GM19239 (cell line): ENCODE data around the gene CDV3.

Experiments
- DNase-seq: peaks from one replicate; pipeline ENCODE4 v3.0.0; 2011; ENCODE audit warnings: low spot score; ENCODE audit not compliant: insufficient read length
- FAIRE-seq: peaks from 2 replicates; lab custom pipeline; 2011; peaks lifted over from hg19 to GRCh38; lab: Jason Lieb, UNC

Gene CDV3

GRCh38 chr3:133598405-133598804 lies 24.9 kb downstream of the CDV3 start:
- no peak for FAIRE-seq

GRCh38 chr3:133599280-133599679 lies 25.8 kb downstream of the CDV3 start:
- DNase-seq (no peak), FAIRE-seq (no peak)

More at GRCh38 chr3:133598405-133598804, 24.9 kb downstream of the CDV3 start:
- DNase-seq: no peak

- no peak for FAIRE-seq
These were observed 27.1 kb downstream of the CDV3 start for GRCh38 chr3:133600572-133601081.

GRCh38 chr3:133606342-133606741 lies 32.9 kb downstream of the CDV3 start:
- DNase-seq (no peak), FAIRE-seq (peak; percentile 31)

More at GRCh38 chr3:133600572-133601081, 27.1 kb downstream of the CDV3 start:
- DNase-seq: no peak

DNA sequence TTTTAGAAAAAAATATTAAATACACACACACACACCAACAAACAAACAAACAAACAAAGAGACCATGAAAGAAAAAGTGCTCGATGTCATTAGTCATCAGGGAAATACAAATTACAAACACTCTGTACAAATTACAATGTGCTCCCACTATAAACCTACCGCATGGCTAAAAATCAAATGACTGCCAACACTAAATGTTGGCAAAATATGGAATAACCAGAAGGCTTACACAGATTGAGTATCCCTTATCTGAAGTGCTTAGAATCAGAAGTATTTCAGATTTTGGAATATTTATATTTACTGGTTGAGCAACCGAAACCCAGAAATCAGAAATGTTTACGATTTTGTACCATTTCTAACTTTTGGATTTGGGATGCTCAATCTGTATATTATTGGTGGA lies 33.4 kb downstream of the CDV3 start:
- DNase-seq (no peak), FAIRE-seq (no peak)

DNA sequence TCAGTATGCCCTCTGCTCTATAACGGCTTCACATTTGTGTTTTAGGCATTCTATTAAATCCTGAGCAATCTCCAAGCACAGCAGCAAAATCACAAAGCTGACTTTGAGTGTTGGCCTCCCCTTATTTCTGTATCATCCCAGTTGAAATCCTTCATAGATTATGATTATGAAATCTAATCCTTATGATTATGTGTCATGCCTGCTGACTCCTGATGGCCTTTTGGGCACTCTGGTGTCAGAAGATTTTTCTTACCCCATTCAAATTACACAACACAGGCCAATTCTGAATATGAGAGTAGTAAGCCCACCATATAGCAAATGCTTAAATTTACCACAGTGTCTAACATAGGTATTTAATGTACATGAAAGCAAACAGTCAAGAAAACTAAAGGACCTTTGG lies 34.3 kb downstream of the CDV3 start:
- no peak for DNase-seq
- peak; percentile 39 for FAIRE-seq

- FAIRE-seq (no peak), DNase-seq (no peak)
These were observed 34.9 kb downstream of the CDV3 start for GRCh38 chr3:133608388-133608787.

DNA sequence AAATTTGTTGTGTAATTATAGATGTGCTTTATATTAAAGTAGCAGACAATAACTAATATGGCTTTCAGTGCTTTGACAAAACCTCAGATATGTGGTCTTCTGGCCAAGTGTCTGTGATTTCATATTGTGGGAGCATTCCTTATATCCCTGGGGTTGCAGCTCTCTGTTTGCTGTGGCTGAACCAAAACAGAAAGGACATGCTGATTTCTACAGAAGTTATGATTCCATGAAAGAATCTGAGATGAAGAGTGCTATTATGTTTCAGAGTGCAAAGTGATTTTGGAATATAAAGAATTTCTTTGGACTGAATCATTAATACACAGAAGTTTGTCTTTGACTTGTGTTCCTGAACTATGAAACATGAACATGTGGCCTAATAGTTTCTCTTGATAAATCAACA lies 36.5 kb downstream of the CDV3 start:
- FAIRE-seq (peak; percentile 11), DNase-seq (no peak)

DNA sequence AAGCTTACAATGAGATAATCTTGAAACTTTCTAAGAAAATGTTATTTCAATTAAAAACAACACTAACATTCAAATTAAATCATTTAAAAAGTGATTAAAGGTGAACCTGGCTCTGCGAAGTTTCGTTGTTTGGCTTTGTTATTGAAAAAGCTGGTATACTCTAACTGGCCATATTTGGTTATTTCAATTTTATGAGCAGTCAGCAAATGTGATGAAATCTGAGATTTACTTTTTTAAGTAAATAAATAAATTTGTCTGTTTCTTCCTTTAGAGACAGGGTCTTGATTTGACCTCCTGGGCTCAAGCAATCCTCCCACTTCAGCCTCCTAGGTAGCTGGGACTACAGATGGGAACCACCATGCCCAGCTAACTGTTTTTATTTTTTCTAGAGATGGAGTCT lies 38.0 kb downstream of the CDV3 start:
- DNase-seq (no peak), FAIRE-seq (no peak)

DNA sequence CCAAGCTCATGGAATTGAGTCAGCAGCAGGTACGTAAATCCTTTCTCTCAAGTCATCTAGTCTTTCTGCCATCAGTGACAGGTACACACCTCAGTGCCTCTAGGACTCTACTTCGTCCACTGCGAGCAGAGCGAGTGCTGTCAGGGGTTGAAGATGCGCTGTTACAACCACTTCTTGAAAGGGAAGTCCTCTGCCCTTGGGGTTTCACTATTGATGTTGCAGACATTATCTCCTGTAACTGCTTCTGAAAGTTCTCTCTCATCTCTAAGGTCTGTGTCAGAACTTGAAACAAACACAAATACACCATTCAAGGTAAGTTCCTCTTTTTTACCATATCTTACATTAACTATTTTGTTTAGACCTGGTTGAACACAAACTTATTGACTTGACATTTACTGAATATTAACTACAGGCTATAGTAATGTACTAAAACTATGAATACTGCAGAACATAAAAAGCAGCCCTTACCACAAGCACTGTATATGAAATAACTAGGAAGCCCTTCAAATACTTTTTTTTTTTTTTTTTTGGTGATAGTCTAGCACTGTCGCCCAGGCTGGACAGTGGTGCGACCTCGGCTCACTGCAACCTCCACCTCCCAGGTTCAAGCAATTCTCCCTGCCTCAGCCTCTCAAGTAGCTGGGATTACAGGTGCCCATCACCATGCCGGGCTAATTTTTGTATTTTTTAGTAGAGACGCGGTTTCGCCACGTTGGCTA lies 46.7 kb downstream of the CDV3 start:
- peak; percentile 40 for DNase-seq

GRCh38 chr3:133627789-133628188 lies 54.3 kb downstream of the CDV3 start:
- no peak for FAIRE-seq

More for the DNA sequence above, 46.7 kb downstream of the CDV3 start:
- FAIRE-seq: peak; percentile 100

GRCh38 chr3:133629146-133629545 lies 55.7 kb downstream of the CDV3 start:
- FAIRE-seq: no peak
- DNase-seq: no peak

More at GRCh38 chr3:133627789-133628188, 54.3 kb downstream of the CDV3 start:
- no peak for DNase-seq

DNA sequence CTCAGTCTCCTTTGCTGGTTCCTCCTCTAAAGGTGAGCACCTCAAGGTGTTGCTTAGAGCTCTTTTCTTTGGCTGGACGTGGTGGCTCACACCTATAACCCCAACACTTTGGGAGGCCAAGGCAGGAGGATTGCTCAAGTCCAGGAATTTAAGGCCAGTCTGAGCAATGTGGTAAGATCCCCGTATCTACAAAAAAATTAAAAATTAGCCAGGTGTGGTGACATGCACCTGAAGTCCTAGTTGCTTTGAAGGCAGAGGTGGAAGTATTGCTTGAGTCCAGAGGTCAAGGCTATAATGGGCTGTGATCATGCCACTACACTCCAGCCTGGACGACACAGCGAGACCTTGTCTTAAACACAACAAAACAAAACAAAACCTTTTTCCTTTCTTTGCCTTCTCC lies 60.0 kb downstream of the CDV3 start:
- no peak for FAIRE-seq

More for the DNA sequence above, 60.0 kb downstream of the CDV3 start:
- no peak for DNase-seq
